ENCODE measurements around the gene HIPK4. TPM values are rescaled to one million over a fixed set of nuclear protein-coding genes. Genes with fewer than 3 reads are reported as not detected.
A peak's percentile ranks its signal among the peaks of the same experiment; 100 is the strongest.

Gene HIPK4
- total and polyA plus RNA-seq, 2 experiments from 2014 or later = 0.21 to 0.52 TPM

- TF ChIP-seq ZNF462 (CRISPR knock-in tag; IDR thresholded peaks at IDR 0.05) (no peak), STAT1 (IDR thresholded peaks at IDR 0.05; ENCODE audit: unreplicated experiment) (no peak), POLR2AphosphoS5 (IDR thresholded peaks at IDR 0.05; ENCODE audit: low read depth) (peak; percentile 37), JUNB (IDR thresholded peaks at IDR 0.05; ENCODE audit: unreplicated experiment) (no peak), EZH2phosphoT487 (IDR thresholded peaks at IDR 0.05; ENCODE audit: unreplicated experiment) (no peak), REST (IDR thresholded peaks at IDR 0.05; ENCODE audit: unreplicated experiment) (no peak), CTCF (conservative IDR thresholded peaks at IDR 0.05; ENCODE audit: low read depth in 2 of 2) (peak in 1 of 2 experiments; percentile 62; a peak in 1 of 4 replicates), ZNF331 (CRISPR knock-in tag; IDR thresholded peaks at IDR 0.05; ENCODE audit: low read depth) (no peak), ZNF114 (CRISPR knock-in tag; IDR thresholded peaks at IDR 0.05) (no peak), NANOG (IDR thresholded peaks at IDR 0.05; ENCODE audit: borderline replicate concordance) (no peak), ETS1 (IDR thresholded peaks at IDR 0.05) (peak; percentile 22; the same call in 1 of the 2 replicates), EZH2 (IDR thresholded peaks at IDR 0.05; ENCODE audit: low read depth, unreplicated experiment) (no peak), CREB1 (CRISPR knock-in tag; IDR thresholded peaks at IDR 0.05; ENCODE audit: low read depth) (no peak)
- Histone ChIP-seq H3K79me2 (replicated peaks; ENCODE audit: insufficient read depth) (no peaks in the 10 kb centered on the region; the same call in none of the 2 replicates), H2AFZ (peak overlapping the region; percentile 84; the same call in 1 of the 2 replicates), H4K20me1 (replicated peaks; ENCODE audit: insufficient read depth) (no peaks in the 10 kb centered on the region), H3K4me3 (peak overlapping the region; percentile 80), H3K27me3 (ENCODE audit: insufficient read depth) (no peaks in the 10 kb centered on the region), H3K27ac (ENCODE audit: low read depth) (peak overlapping the region; percentile 94), H3K4me1 (ENCODE audit: insufficient read depth) (peaks cover 17% of the 10 kb centered on the region), H3K9me2 (ENCODE audit: insufficient read depth) (no peaks in the 10 kb centered on the region), H3K4me2 (peak overlapping the region; percentile 96), H3F3A (replicated peaks; ENCODE audit: low read depth) (0 out of 2 replicates have a peak, but pooled peaks cover 2% of the 10 kb centered on the region), H3K36me3 (ENCODE audit: insufficient read depth) (no peaks in the 10 kb centered on the region)
- peak overlapping the region; percentile 96 for H3K4me3 Mint-ChIP-seq
- peak overlapping the region; percentile 97 for H3K27ac Mint-ChIP-seq
- peaks cover 9% of the 10 kb centered on the region for H3K36me3 Mint-ChIP-seq (ENCODE audit: low read depth)
- peaks cover 3% of the 10 kb centered on the region; the same call in 1 of the 3 replicates for H3K9me3 Mint-ChIP-seq
- H3K27me3 Mint-ChIP-seq (ENCODE audit: insufficient read depth, low read depth, poor library complexity) = peaks cover 10% of the 10 kb centered on the region
- DNase-seq (ENCODE audit: low spot score) (peak; percentile 63), ATAC-seq (peak; percentile 1)
- H3K4me1 Mint-ChIP-seq = peaks cover 15% of the 10 kb centered on the region
Observed at GRCh38 chr19:40424637-40425449, 34.9 kb upstream of the HIPK4 start.
